Measurements from ENCODE around the gene SLC6A3. TPM values are rescaled to one million over a fixed set of nuclear protein-coding genes. Genes with fewer than 3 reads are reported as not detected.

SLC6A3 gene
- total RNA-seq, 2 donors from 2014 or later: 0.18 TPM; not detected in 1

DNA sequence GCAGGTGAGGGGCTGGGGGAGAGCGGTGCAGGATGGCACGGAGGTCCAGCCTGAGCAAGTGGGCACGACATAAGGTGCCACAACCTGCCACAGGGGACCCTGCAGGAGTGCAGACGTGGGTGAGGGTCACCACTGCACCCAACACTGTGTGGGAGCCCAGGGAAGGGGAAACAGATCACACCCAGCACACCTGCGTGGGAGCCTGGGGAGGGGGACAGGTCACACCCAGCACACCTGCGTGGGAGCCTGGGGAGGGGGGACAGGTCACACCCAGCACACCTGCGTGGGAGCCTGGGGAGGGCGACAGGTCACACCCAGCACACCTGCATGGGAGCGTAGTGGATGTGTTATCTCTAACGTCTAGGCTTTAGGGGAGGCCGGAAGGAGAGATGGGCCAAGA, 53.0 kb downstream of the SLC6A3 start:
- H3K27me3 Mint-ChIP-seq (ENCODE audit: insufficient read depth): peaks cover 30% of the 10 kb centered on the region
- TF ChIP-seq CTCF (conservative IDR thresholded peaks at IDR 0.05): no peak
- peaks cover 6% of the 10 kb centered on the region for H3K4me1 Mint-ChIP-seq
- no peaks in the 10 kb centered on the region for H3K36me3 Mint-ChIP-seq (ENCODE audit: low read depth)
- H3K4me3 ChIP-seq (ENCODE audit: low read length): no peak overlapping the region
- no peak for DNase-seq
- no peak overlapping the region for H3K27ac Mint-ChIP-seq
- WGBS, 2 experiments (ENCODE audit: insufficient coverage in 1 of 2, insufficient read length in 1 of 2): 88 to 89% methylated on average over 7 to 11 of the region's 11 CpGs
- H3K36me3 ChIP-seq (ENCODE audit: control insufficient read depth, insufficient read depth, low read length): no peaks in the 10 kb centered on the region
- no peak overlapping the region for H3K9ac ChIP-seq (ENCODE audit: extremely low read depth, low read length, poor library complexity, severe bottlenecking)
- H3K27me3 ChIP-seq (ENCODE audit: control insufficient read depth, insufficient read depth, low read length, poor library complexity, severe bottlenecking): peaks cover 39% of the 10 kb centered on the region
- H3K27ac ChIP-seq (ENCODE audit: low read depth, low read length): no peak overlapping the region
- H3K9me3 ChIP-seq (ENCODE audit: control insufficient read depth, low read length): no peaks in the 10 kb centered on the region
- H3K9me3 Mint-ChIP-seq: no peaks in the 10 kb centered on the region
- no peak overlapping the region for H3K4me3 Mint-ChIP-seq
- H3K4me1 ChIP-seq (ENCODE audit: control insufficient read depth, insufficient read depth, low read length): no peaks in the 10 kb centered on the region

- Mint-ChIP-seq H3K27me3 (ENCODE audit: insufficient read depth) (peaks cover 36% of the 10 kb centered on the region), H3K4me1 (peaks cover 6% of the 10 kb centered on the region), H3K4me3 (no peak overlapping the region), H3K36me3 (ENCODE audit: low read depth) (no peaks in the 10 kb centered on the region), H3K9me3 (no peaks in the 10 kb centered on the region), H3K27ac (no peak overlapping the region)
- Histone ChIP-seq H3K4me3 (ENCODE audit: low read length) (no peak overlapping the region), H3K27me3 (ENCODE audit: control insufficient read depth, insufficient read depth, low read length, poor library complexity, severe bottlenecking) (peaks cover 45% of the 10 kb centered on the region), H3K9me3 (ENCODE audit: control insufficient read depth, low read length) (no peaks in the 10 kb centered on the region), H3K9ac (ENCODE audit: extremely low read depth, low read length, poor library complexity, severe bottlenecking) (no peak overlapping the region), H3K36me3 (ENCODE audit: control insufficient read depth, insufficient read depth, low read length) (no peaks in the 10 kb centered on the region), H3K4me1 (ENCODE audit: control insufficient read depth, insufficient read depth, low read length) (no peaks in the 10 kb centered on the region), H3K27ac (ENCODE audit: low read depth, low read length) (no peak overlapping the region)
- WGBS, 2 experiments (ENCODE audit: insufficient coverage in 1 of 2, insufficient read length in 1 of 2): 86 to 93% methylated on average over 8 to 11 of the region's 11 CpGs
- TF ChIP-seq CTCF (conservative IDR thresholded peaks at IDR 0.05): no peak
- no peak for DNase-seq
Observed at GRCh38 chr5:1391691-1392090, 53.5 kb downstream of the SLC6A3 start.

DNA sequence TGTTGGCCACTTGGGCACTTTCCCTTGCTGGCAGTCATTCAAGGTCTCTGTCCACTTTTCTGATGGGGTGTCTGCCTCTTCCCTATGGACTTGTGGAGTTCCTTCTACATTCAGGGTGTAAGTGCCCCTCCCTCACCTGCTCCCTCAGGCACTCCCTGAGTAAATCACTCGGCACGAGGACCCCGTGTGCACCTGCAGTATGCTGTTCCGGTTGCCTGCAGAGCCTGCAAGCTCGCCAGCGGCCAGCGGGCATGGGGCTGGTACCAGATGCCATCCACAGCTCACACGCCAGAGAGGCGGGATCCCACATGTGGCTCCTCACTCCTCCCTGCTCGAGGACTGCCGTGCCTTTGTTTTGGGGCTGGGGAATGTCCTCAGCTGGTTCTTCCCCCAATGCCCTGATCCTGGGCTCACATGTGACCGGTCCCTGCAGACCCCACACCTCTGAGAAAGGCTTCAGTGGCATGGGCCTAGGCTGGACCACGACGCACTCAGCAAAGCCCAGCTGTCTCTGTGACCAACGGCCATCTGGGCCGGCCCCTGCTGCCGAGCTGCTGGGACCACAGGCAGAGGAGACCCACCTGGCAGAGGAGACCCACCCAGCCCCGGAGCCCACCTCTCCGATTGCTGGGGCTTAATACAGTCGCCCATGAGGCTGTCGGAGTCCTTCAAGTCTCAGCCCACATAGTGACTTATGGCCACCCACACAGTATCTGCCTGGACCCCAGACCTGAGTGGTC, 54.2 kb downstream of the SLC6A3 start:
- H3K4me1 Mint-ChIP-seq: no peaks in the 10 kb centered on the region
- no peak overlapping the region for H3K4me3 ChIP-seq (ENCODE audit: low read length)
- no peaks in the 10 kb centered on the region for H3K4me1 ChIP-seq (ENCODE audit: control insufficient read depth, insufficient read depth, low read length)
- no peak overlapping the region for H3K4me3 Mint-ChIP-seq
- H3K9me3 ChIP-seq (ENCODE audit: control insufficient read depth, low read length): no peaks in the 10 kb centered on the region
- H3K9ac ChIP-seq (ENCODE audit: extremely low read depth, low read length, poor library complexity, severe bottlenecking): no peak overlapping the region
- no peaks in the 10 kb centered on the region for H3K9me3 Mint-ChIP-seq
- peaks cover 38% of the 10 kb centered on the region for H3K27me3 Mint-ChIP-seq (ENCODE audit: insufficient read depth)
- DNase-seq: no peak
- H3K27ac ChIP-seq (ENCODE audit: low read depth, low read length): no peak overlapping the region
- 78 to 89% methylated on average over 10 to 21 of the region's 21 CpGs for WGBS, 2 experiments (ENCODE audit: insufficient coverage in 1 of 2, insufficient read length in 1 of 2)
- no peaks in the 10 kb centered on the region for H3K36me3 ChIP-seq (ENCODE audit: control insufficient read depth, insufficient read depth, low read length)
- no peak overlapping the region for H3K27ac Mint-ChIP-seq
- no peaks in the 10 kb centered on the region for H3K36me3 Mint-ChIP-seq (ENCODE audit: low read depth)
- no peak for TF ChIP-seq CTCF (conservative IDR thresholded peaks at IDR 0.05)
- peaks cover 45% of the 10 kb centered on the region for H3K27me3 ChIP-seq (ENCODE audit: control insufficient read depth, insufficient read depth, low read length, poor library complexity, severe bottlenecking)
